ENCODE results near the gene KCTD2. TPM values are rescaled to one million over a fixed set of nuclear protein-coding genes. Genes with fewer than 3 reads are reported as not detected.
A peak's percentile ranks its signal among the peaks of the same experiment; 100 is the strongest.

KCTD2 gene
- total and polyA plus RNA-seq, 2 of the 13 experiments (the other 11 are each of a cell fraction or from before 2014, with no cell fraction given), result 28.3 to 32.6 TPM

DNA sequence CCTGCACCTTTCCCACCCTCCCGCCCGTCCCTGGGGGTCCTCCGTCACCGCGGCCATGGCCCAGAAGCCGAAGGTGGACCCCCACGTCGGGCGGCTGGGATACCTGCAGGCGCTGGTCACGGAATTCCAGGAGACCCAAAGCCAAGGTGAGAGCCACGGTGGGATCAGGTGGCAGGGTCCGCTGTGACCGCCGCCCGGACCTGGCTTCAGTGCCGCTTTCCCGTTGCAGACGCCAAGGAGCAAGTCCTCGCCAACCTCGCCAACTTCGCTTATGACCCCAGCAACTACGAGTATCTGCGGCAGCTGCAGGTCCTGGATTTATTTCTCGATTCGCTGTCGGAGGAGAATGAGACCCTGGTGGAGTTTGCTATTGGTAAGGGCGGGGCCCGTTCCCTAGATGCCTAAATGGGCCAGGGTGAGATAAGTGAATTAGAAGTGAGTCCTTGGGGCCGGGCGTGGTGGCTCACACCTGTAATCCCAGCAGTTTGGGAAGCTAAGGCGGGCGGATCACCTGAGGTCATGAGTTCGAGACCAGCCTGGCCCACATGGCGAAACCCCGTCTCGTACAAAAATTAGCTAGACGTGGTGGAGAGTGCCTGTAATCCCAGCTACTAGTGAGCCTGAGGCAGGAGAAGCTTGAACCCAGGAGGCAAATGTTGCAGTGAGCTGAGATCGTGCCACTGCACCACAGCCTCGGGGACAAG lies 63.4 kb downstream of the KCTD2 start (continued):
- TF ChIP-seq, protein P1, sequence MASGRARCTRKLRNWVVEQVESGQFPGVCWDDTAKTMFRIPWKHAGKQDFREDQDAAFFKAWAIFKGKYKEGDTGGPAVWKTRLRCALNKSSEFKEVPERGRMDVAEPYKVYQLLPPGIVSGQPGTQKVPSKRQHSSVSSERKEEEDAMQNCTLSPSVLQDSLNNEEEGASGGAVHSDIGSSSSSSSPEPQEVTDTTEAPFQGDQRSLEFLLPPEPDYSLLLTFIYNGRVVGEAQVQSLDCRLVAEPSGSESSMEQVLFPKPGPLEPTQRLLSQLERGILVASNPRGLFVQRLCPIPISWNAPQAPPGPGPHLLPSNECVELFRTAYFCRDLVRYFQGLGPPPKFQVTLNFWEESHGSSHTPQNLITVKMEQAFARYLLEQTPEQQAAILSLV (CRISPR knock-in tag; IDR thresholded peaks at IDR 0.05; ENCODE audit: borderline replicate concordance), result 0 out of 2 replicates have a peak, but pooled peaks have one; percentile 19
- TF ChIP-seq HNF1A (IDR thresholded peaks at IDR 0.05; ENCODE audit: low read depth), result no peak
- no peak for TF ChIP-seq HNF1A (CRISPR knock-in tag; IDR thresholded peaks at IDR 0.05; ENCODE audit: borderline replicate concordance)
- TF ChIP-seq HNF4A (CRISPR knock-in tag; IDR thresholded peaks at IDR 0.05), result no peak
- TF ChIP-seq KAT7 (CRISPR knock-in tag; IDR thresholded peaks at IDR 0.05; ENCODE audit: borderline replicate concordance), result peak; percentile 21; the same call in 1 of the 2 replicates
- TF ChIP-seq REXO4 (CRISPR knock-in tag; IDR thresholded peaks at IDR 0.05; ENCODE audit: borderline replicate concordance), result no peak
- no peak for TF ChIP-seq ZUFSP (CRISPR knock-in tag; IDR thresholded peaks at IDR 0.05; ENCODE audit: borderline replicate concordance)
- no peak for TF ChIP-seq ZNF883 (CRISPR knock-in tag; IDR thresholded peaks at IDR 0.05; ENCODE audit: not compliant biosample characterization)
- no peak for TF ChIP-seq MAF1 (CRISPR knock-in tag; IDR thresholded peaks at IDR 0.05; ENCODE audit: borderline replicate concordance)
- no peak for TF ChIP-seq ZNF547 (CRISPR knock-in tag; IDR thresholded peaks at IDR 0.05)
- no peak for TF ChIP-seq HES4 (CRISPR knock-in tag; IDR thresholded peaks at IDR 0.05; ENCODE audit: borderline replicate concordance)
- no peak for TF ChIP-seq SP1 (IDR thresholded peaks at IDR 0.05)
- TF ChIP-seq SP1 (CRISPR knock-in tag; IDR thresholded peaks at IDR 0.05), result no peak
- TF ChIP-seq FOXA1 (IDR thresholded peaks at IDR 0.05), result no peak
- no peak for TF ChIP-seq FOXA1 (CRISPR knock-in tag; IDR thresholded peaks at IDR 0.05)
- TF ChIP-seq SATB2 (CRISPR knock-in tag; IDR thresholded peaks at IDR 0.05), result no peak
- TF ChIP-seq CENPT (CRISPR knock-in tag; IDR thresholded peaks at IDR 0.05; ENCODE audit: low read depth), result no peak
- TF ChIP-seq, protein P2, sequence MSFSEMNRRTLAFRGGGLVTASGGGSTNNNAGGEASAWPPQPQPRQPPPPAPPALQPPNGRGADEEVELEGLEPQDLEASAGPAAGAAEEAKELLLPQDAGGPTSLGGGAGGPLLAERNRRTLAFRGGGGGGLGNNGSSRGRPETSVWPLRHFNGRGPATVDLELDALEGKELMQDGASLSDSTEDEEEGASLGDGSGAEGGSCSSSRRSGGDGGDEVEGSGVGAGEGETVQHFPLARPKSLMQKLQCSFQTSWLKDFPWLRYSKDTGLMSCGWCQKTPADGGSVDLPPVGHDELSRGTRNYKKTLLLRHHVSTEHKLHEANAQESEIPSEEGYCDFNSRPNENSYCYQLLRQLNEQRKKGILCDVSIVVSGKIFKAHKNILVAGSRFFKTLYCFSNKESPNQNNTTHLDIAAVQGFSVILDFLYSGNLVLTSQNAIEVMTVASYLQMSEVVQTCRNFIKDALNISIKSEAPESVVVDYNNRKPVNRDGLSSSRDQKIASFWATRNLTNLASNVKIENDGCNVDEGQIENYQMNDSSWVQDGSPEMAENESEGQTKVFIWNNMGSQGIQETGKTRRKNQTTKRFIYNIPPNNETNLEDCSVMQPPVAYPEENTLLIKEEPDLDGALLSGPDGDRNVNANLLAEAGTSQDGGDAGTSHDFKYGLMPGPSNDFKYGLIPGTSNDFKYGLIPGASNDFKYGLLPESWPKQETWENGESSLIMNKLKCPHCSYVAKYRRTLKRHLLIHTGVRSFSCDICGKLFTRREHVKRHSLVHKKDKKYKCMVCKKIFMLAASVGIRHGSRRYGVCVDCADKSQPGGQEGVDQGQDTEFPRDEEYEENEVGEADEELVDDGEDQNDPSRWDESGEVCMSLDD (CRISPR knock-in tag; IDR thresholded peaks at IDR 0.05; ENCODE audit: borderline replicate concordance), result no peak
- TF ChIP-seq BORCS8-MEF2B (CRISPR knock-in tag; IDR thresholded peaks at IDR 0.05), result no peak

All from HepG2 (cell line).